ENCODE data around the gene NDUFA13.

Gene NDUFA13

DNA sequence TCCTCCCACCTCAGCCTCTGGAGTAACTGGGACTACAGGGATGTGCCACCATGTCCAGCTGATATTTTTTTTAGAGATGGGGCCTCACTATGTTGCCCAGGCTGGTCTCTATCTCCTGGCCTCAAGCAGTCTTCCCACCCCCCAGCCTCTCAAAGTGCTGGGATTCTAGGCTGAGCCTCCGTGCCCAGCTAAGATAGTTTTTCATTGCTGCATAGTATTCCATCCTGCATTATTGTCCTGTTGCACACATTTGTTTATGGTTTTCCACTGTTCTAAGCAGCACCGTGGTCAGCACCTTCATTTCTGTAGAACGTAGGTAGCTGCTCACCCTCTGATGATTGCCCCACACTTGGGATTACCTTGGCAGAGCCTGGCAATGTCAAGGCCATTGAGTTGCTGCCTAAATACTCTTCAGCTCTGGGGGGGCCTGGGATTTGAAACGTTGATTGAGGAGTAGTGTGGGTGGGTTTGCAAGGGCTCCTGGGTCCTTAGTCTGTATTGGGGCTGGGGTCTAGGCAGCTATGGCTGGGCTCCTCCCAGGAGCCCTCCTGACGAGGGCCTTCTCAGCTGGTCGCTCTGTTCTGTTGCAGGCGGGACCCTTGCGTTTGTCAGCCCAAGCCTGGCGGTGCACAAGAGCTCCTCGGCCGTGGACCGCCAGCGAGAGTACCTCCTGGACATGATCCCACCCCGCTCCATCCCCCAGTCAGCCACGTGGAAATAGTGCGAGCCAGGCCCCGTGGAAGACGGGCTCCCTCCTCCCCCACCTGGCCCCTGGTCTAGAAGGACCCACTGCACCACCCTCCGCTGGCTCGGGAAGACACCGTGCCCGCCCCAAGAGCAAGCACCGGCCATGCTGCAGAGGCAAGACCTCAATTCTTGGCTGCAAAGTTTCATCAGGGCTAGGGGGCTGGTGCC lies 11.0 kb upstream of the NDUFA13 start:
- DNase-seq (ENCODE audit: low read depth), result no peak
- H3K4me3 ChIP-seq (ENCODE audit: low read depth, low read length), result no peak overlapping the region
- TF ChIP-seq, protein P1, sequence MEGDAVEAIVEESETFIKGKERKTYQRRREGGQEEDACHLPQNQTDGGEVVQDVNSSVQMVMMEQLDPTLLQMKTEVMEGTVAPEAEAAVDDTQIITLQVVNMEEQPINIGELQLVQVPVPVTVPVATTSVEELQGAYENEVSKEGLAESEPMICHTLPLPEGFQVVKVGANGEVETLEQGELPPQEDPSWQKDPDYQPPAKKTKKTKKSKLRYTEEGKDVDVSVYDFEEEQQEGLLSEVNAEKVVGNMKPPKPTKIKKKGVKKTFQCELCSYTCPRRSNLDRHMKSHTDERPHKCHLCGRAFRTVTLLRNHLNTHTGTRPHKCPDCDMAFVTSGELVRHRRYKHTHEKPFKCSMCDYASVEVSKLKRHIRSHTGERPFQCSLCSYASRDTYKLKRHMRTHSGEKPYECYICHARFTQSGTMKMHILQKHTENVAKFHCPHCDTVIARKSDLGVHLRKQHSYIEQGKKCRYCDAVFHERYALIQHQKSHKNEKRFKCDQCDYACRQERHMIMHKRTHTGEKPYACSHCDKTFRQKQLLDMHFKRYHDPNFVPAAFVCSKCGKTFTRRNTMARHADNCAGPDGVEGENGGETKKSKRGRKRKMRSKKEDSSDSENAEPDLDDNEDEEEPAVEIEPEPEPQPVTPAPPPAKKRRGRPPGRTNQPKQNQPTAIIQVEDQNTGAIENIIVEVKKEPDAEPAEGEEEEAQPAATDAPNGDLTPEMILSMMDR (IDR thresholded peaks at IDR 0.05; ENCODE audit: control insufficient read depth, extremely low read depth, insufficient read depth), result no peak

DNA sequence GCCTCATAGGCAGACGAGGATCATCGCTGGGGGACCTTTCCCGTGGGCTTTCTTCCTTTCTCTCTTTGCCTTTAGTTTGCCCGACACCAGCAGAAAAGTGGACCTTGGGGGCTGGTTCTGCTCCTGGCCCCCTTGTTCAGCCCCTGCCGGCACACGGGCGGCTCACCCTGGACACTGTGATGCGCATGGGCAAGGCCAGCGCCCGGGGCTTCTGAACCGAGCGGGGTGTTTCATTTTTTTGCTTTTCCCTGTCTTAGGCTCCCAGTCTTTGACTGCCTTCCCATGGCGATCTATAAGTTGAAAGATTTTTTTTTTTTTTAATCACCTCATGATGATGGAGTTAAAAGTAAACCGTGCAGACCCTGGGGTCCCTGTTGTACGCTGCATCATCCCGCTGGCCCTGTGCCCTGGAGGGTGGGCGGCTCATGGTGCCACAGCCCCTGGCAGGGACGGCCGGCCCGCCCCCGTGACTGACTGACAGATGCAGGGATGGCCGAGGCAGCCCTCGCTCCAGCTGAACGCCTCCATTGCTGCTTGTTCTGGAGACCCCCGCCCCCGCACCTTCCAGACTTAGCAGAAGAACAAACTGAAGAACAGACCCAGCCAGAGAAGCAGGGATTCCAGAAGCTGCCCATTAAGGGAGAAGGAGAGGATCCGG lies 10.2 kb upstream of the NDUFA13 start:
- TF ChIP-seq, protein P1 (IDR thresholded peaks at IDR 0.05; ENCODE audit: control insufficient read depth, extremely low read depth, insufficient read depth), result no peak
- no peak overlapping the region for H3K4me3 ChIP-seq (ENCODE audit: low read depth, low read length)
- no peak for DNase-seq (ENCODE audit: low read depth)

DNA sequence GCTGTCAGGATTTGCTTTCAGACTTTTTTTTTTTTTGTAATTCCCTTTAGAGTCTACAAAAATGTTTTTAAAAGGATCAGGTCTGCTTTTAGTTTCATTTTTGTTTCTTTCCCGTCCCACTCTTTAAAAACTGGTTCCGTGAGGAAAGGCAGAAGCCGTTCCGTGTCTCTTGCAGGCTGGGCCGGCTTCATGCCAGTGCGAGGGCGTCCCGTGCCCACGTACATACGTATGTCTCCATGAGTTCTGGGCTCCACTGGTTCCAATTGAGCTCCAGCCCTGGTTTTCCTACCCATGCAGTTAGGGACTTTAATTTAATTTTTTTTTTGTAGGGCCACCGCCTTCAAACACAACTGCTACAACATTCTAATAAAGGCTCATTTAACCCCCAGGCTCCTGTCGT lies 9.4 kb upstream of the NDUFA13 start:
- no peak overlapping the region for H3K4me3 ChIP-seq (ENCODE audit: low read depth, low read length)
- no peak for DNase-seq (ENCODE audit: low read depth)
- TF ChIP-seq, protein P1 (IDR thresholded peaks at IDR 0.05; ENCODE audit: control insufficient read depth, extremely low read depth, insufficient read depth), result no peak

DNA sequence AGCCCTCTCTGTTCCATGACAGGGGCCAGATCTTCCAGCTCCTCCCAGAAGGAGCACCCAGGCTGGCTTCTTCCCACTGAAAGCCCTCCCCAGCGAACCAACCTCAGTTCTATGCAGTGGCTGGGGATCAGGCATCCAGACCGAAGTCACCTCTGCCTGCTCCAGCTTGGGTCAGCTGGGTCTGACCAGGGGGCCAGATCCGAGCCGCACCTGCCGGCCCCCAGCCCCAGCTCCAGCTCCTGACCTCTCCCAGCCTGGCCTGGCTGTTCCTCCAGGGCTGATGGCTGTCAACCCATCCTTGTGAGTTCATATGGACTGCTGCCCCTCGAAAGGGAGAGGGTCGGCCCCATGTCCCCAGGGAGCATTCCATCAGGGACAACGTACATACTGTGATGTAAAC lies 8.7 kb upstream of the NDUFA13 start:
- DNase-seq (ENCODE audit: low read depth), result no peak
- no peak overlapping the region for H3K4me3 ChIP-seq (ENCODE audit: low read depth, low read length)
- TF ChIP-seq, protein P1 (IDR thresholded peaks at IDR 0.05; ENCODE audit: control insufficient read depth, extremely low read depth, insufficient read depth), result no peak

DNA sequence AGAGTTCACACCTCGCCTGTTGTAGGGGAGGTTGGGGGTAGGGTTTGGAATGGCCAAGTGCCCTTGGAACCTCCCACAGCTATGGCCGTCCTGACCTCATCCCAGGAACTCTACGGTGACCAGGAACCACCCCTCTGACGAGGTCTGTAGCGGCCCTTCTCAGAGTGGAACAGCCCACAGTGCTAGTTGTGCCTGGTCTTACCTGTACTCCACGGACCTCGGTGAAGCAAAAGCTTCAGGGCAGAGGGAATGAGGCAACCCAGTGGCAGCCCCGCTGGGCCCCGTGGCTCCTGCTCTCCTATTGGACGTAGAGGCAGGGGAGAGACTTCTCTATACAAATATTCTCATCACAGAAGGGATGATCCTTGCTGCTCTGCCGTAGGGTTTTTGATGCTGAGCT lies 7.8 kb upstream of the NDUFA13 start:
- no peak overlapping the region for H3K4me3 ChIP-seq (ENCODE audit: low read depth, low read length)
- no peak for DNase-seq (ENCODE audit: low read depth)
- TF ChIP-seq, protein P1 (IDR thresholded peaks at IDR 0.05; ENCODE audit: control insufficient read depth, extremely low read depth, insufficient read depth), result no peak

DNA sequence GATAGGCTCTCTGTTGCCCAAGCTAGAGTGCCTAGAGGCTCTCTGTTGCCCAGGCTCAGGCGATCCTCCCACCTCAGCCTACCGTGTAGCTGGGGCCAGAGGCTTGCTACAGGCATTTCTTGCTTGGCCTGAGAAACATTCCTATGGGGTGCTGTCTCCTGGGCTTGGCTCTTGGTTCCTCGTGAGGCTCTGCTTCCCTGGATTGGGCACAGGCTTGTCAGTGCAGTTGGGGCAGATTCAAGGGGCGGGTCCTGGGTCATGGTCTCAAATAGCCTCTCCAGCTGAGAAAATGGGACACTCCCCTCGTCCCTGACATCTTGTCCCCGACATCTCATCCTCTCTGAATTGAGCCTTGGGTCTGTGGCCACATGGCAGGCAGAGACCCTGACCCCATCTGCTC lies 5.6 kb upstream of the NDUFA13 start:
- DNase-seq (ENCODE audit: low read depth), result no peak

More for the DNA sequence above, 5.6 kb upstream of the NDUFA13 start:
- no peak overlapping the region for H3K4me3 ChIP-seq (ENCODE audit: low read depth, low read length)
- TF ChIP-seq, protein P1 (IDR thresholded peaks at IDR 0.05; ENCODE audit: control insufficient read depth, extremely low read depth, insufficient read depth), result no peak
